DOHH2 (cell line): ENCODE data around the gene DGKZ.

ENCODE experiments used
- H3F3A ChIP-seq: fragments of 200-600 bp; sonication (generic), shearing (Covaris generic); 2 replicates; pipeline ENCODE4 v1.6.0; 2016; ENCODE audit warnings: antibody characterized with exemption, mild to moderate bottlenecking; ENCODE audit not compliant: control insufficient read depth, insufficient read depth
- H3K27ac ChIP-seq: fragments of 200-600 bp; sonication (generic); 2 replicates; pipeline ENCODE4 v1.5.1; 2014; ENCODE audit warnings: low read depth, mild to moderate bottlenecking, low read length, moderate library complexity
- H3K27me3 ChIP-seq: fragments of 200-600 bp; sonication (generic); 2 replicates; pipeline ENCODE4 v1.6.1; 2014; ENCODE audit warnings: mild to moderate bottlenecking, low read length, mixed read lengths; ENCODE audit not compliant: control insufficient read depth
- H3K36me3 ChIP-seq: fragments of 200-600 bp; sonication (generic); 2 replicates; pipeline ENCODE4 v1.6.1; 2014; ENCODE audit warnings: mild to moderate bottlenecking, low read length, moderate library complexity, mixed read lengths; ENCODE audit not compliant: control insufficient read depth
- H3K4me1 ChIP-seq: fragments of 200-600 bp; sonication (generic); 2 replicates; pipeline ENCODE4 v1.6.1; 2014; ENCODE audit warnings: mild to moderate bottlenecking, low read length, mixed read lengths; ENCODE audit not compliant: control insufficient read depth
- H3K4me2 ChIP-seq: fragments of 200-600 bp; sonication (generic); 2 replicates; pipeline ENCODE4 v1.6.0; 2014; ENCODE audit warnings: mild to moderate bottlenecking, low read length, moderate library complexity
- H3K4me3 ChIP-seq: fragments of 200-600 bp; sonication (generic); 2 replicates; pipeline ENCODE4 v1.5.1; 2014; ENCODE audit warnings: mild to moderate bottlenecking, low read length, mixed read lengths
- H3K79me2 ChIP-seq: fragments of 200-600 bp; sonication (generic); 2 replicates; pipeline ENCODE4 v1.6.1; 2014; ENCODE audit warnings: mild to moderate bottlenecking, low read length, mixed read lengths; ENCODE audit not compliant: control insufficient read depth
- H3K9me2 ChIP-seq: fragments of 200-600 bp; sonication (generic); replicated peaks from 2 replicates; pipeline ENCODE4 v1.6.1; 2014; ENCODE audit warnings: mild to moderate bottlenecking, low read length, mixed read lengths; ENCODE audit not compliant: control insufficient read depth
- H3K9me3 ChIP-seq: fragments of 200-600 bp; sonication (generic); 2 replicates; pipeline ENCODE4 v1.6.1; 2014; ENCODE audit warnings: antibody characterized with exemption, low read length, mixed read lengths; ENCODE audit not compliant: control insufficient read depth, insufficient read depth
- H4K20me1 ChIP-seq: fragments of 200-600 bp; sonication (generic); 2 replicates; pipeline ENCODE4 v1.6.0; 2014; ENCODE audit warnings: low read depth, mild to moderate bottlenecking, antibody characterized with exemption, low read length, moderate library complexity; ENCODE audit not compliant: control insufficient read depth, insufficient read depth
- CTCF ChIP-seq: fragments of 200-600 bp; sonication (generic); IDR thresholded peaks from one replicate; pipeline ENCODE4 v1.5.1; 2014; ENCODE audit warnings: antibody characterized with exemption, mild to moderate bottlenecking, low read depth, low read length; ENCODE audit not compliant: poor library complexity, severe bottlenecking
- EZH2phosphoT487 ChIP-seq: fragments of 200-600 bp; sonication (generic); IDR thresholded peaks from 2 replicates; pipeline ENCODE4 v1.6.1; 2017; ENCODE audit warnings: borderline replicate concordance, mild to moderate bottlenecking, antibody characterized with exemption, low read length, moderate library complexity, mixed read lengths

DGKZ gene

GRCh38 chr11:46333394-46333947 lies 13.8 kb upstream of the DGKZ start:
- H3K27me3 ChIP-seq = peaks cover 70% of the 10 kb centered on the region
- no peaks in the 10 kb centered on the region for H3K9me3 ChIP-seq
- no peak for TF ChIP-seq CTCF
- peak; percentile 75; the same call in 1 of the 2 replicates for TF ChIP-seq EZH2phosphoT487
- peaks cover 13% of the 10 kb centered on the region for H3K4me1 ChIP-seq
- H3K36me3 ChIP-seq = no peaks in the 10 kb centered on the region
- no peaks in the 10 kb centered on the region for H3F3A ChIP-seq
- no peaks in the 10 kb centered on the region for H3K79me2 ChIP-seq
- H3K9me2 ChIP-seq = no peaks in the 10 kb centered on the region
- no peak overlapping the region for H3K27ac ChIP-seq
- peak overlapping the region; percentile 30; the same call in 1 of the 2 replicates for H3K4me3 ChIP-seq
- no peaks in the 10 kb centered on the region; the same call in 1 of the 2 replicates for H4K20me1 ChIP-seq
- H3K4me2 ChIP-seq = peak overlapping the region; percentile 41

GRCh38 chr11:46334211-46334610 lies 13.1 kb upstream of the DGKZ start:
- no peak for TF ChIP-seq CTCF
- TF ChIP-seq EZH2phosphoT487 = no peak
- Histone ChIP-seq H3K4me2 (no peak overlapping the region), H4K20me1 (no peaks in the 10 kb centered on the region; the same call in 1 of the 2 replicates), H3K79me2 (no peaks in the 10 kb centered on the region), H3K36me3 (no peaks in the 10 kb centered on the region), H3K27me3 (peaks cover 73% of the 10 kb centered on the region), H3K4me3 (no peak overlapping the region), H3F3A (no peaks in the 10 kb centered on the region), H3K9me3 (no peaks in the 10 kb centered on the region), H3K4me1 (peaks cover 13% of the 10 kb centered on the region), H3K27ac (no peak overlapping the region), H3K9me2 (no peaks in the 10 kb centered on the region)

- Histone ChIP-seq H3K27me3 (peaks cover 70% of the 10 kb centered on the region), H3K4me3 (no peak overlapping the region), H4K20me1 (no peaks in the 10 kb centered on the region; the same call in 1 of the 2 replicates), H3F3A (no peaks in the 10 kb centered on the region), H3K79me2 (no peaks in the 10 kb centered on the region), H3K4me1 (peaks cover 13% of the 10 kb centered on the region), H3K9me3 (no peaks in the 10 kb centered on the region), H3K27ac (no peak overlapping the region), H3K9me2 (no peaks in the 10 kb centered on the region), H3K4me2 (no peak overlapping the region), H3K36me3 (no peaks in the 10 kb centered on the region)
- TF ChIP-seq EZH2phosphoT487 (no peak), CTCF (no peak)
Observed at GRCh38 chr11:46335271-46335670, 12.0 kb upstream of the DGKZ start.
